Osteocyte (in vitro differentiated cells): Measurements from ENCODE around the gene PLPPR3. TPM values are rescaled to one million over a fixed set of nuclear protein-coding genes. Genes with fewer than 3 reads are reported as not detected.

ENCODE experiments used
- DNase-seq: peaks from one replicate; pipeline ENCODE4 v3.0.0; 2021; ENCODE audit warnings: mixed read lengths; ENCODE audit not compliant: unreplicated experiment; ENCODE audit errors: extremely low spot score
- H3K27ac Mint-ChIP-seq: one replicate; pipeline ENCODE4 v1.8.0; 2021; ENCODE audit warnings: mild to moderate bottlenecking, mixed read lengths; ENCODE audit not compliant: unreplicated experiment
- H3K27me3 Mint-ChIP-seq: one replicate; pipeline ENCODE4 v1.8.0; 2021; ENCODE audit warnings: mixed read lengths; ENCODE audit not compliant: unreplicated experiment
- H3K36me3 Mint-ChIP-seq: one replicate; pipeline ENCODE4 v1.8.0; 2021; ENCODE audit warnings: mixed read lengths; ENCODE audit not compliant: unreplicated experiment
- H3K4me1 Mint-ChIP-seq: one replicate; pipeline ENCODE4 v1.8.0; 2021; ENCODE audit warnings: mixed read lengths; ENCODE audit not compliant: unreplicated experiment
- H3K4me3 Mint-ChIP-seq: one replicate; pipeline ENCODE4 v1.8.0; 2021; ENCODE audit warnings: mild to moderate bottlenecking, moderate library complexity, mixed read lengths; ENCODE audit not compliant: unreplicated experiment
- H3K9me3 Mint-ChIP-seq: one replicate; pipeline ENCODE4 v1.8.0; 2021; ENCODE audit warnings: mixed read lengths; ENCODE audit not compliant: unreplicated experiment
- microRNA-seq: library from miRNA; unstranded; fragments of <30 nt; microRNA quantifications from one replicate; pipeline ENCODE4 v1.1.0, GENCODE V29; 2020; ENCODE audit not compliant: unreplicated experiment
- total RNA-seq: library from RNA; stranded (reverse); gene quantifications from 2 replicates; pipeline ENCODE4 v1.2.1, GENCODE V29; 2021
- TF ChIP-seq, protein P1 (sequence below): fragments of 200-600 bp; sonication (generic); IDR thresholded peaks from 2 replicates; pipeline ENCODE4 v1.5.0; 2021; ENCODE audit warnings: antibody characterized with exemption, mild to moderate bottlenecking, moderate library complexity

Gene PLPPR3
- total RNA-seq, 1 donor from 2014 or later, result 18.2 TPM

DNA sequence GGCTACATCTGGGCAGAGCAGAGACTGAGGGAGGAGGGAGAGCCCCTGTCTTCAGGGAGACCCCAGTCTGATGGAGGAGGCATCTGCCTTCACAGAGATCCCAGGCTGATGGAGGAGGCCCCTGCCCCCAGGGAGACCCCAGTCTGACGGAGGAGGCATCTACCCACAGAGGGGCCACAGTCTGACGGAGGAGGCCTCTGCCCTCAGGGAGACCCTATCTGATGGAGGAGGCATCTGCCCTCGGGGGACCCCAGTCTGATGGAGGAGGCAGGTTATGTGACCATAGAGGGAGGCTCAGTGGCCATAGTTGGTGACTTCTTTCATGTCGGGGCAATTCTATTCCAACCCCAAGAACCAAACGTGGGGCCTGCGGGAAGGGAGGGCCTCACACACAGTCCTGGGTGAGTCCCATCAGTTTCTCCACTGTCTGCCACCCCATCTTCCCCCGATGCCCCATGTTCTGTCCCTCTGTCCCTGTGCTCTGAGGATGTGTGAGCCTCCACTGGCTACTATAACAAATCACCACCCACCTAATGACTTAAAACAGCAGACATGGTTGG lies 56.5 kb downstream of the PLPPR3 start:
- H3K27ac Mint-ChIP-seq, result no peak overlapping the region
- TF ChIP-seq, protein P1, sequence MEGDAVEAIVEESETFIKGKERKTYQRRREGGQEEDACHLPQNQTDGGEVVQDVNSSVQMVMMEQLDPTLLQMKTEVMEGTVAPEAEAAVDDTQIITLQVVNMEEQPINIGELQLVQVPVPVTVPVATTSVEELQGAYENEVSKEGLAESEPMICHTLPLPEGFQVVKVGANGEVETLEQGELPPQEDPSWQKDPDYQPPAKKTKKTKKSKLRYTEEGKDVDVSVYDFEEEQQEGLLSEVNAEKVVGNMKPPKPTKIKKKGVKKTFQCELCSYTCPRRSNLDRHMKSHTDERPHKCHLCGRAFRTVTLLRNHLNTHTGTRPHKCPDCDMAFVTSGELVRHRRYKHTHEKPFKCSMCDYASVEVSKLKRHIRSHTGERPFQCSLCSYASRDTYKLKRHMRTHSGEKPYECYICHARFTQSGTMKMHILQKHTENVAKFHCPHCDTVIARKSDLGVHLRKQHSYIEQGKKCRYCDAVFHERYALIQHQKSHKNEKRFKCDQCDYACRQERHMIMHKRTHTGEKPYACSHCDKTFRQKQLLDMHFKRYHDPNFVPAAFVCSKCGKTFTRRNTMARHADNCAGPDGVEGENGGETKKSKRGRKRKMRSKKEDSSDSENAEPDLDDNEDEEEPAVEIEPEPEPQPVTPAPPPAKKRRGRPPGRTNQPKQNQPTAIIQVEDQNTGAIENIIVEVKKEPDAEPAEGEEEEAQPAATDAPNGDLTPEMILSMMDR, result no peak
- H3K4me1 Mint-ChIP-seq, result peaks cover 24% of the 10 kb centered on the region
- DNase-seq, result no peak
- peaks cover 1% of the 10 kb centered on the region for H3K36me3 Mint-ChIP-seq
- no peaks in the 10 kb centered on the region for H3K27me3 Mint-ChIP-seq
- H3K4me3 Mint-ChIP-seq, result no peak overlapping the region
- no peaks in the 10 kb centered on the region for H3K9me3 Mint-ChIP-seq

DNA sequence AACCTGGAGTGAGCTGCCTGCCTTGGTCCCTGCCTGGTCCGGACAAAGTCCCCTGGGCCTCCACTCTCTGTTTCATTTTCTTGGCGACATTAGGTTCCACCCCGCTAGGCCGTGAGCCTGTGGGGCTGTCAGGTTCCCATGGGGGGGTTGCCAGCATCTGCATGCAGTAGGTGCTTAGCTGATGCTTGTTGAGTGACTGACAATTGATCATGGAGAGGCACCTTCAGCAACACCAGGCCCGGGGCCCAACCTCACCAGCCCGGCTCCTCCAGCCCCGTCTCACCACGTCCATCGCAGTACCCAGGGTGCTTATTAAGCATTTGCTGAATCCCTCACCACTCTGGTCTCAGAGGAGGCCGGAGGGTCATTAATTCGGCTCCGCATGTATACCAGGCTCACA lies 57.5 kb downstream of the PLPPR3 start:
- no peak for DNase-seq
- H3K27ac Mint-ChIP-seq, result no peak overlapping the region
- TF ChIP-seq, protein P1, result no peak
- H3K4me3 Mint-ChIP-seq, result no peak overlapping the region
- peaks cover 6% of the 10 kb centered on the region for H3K36me3 Mint-ChIP-seq
- H3K27me3 Mint-ChIP-seq, result no peaks in the 10 kb centered on the region
- peaks cover 18% of the 10 kb centered on the region for H3K4me1 Mint-ChIP-seq
- H3K9me3 Mint-ChIP-seq, result no peaks in the 10 kb centered on the region

DNA sequence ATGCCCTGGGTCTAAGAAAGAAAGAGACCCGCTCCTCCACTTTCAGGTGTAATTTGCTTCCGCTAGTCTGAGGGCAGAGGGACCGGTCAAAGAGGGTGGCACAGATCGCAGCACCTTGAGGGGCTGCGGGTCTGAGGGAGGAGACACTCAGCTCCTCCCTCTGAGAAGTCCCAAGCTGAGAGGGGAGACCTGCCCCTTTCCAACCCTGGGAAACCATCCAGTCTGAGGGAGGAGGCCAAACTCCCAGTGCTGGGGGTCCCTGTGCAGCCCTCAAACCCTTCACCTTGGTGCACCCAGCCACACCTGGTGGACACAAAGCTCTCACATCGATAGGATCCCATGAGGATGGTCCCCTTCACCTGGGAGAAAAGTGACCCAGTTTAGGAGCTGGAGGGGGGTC lies 57.9 kb downstream of the PLPPR3 start:
- H3K27me3 Mint-ChIP-seq, result no peaks in the 10 kb centered on the region
- no peak overlapping the region for H3K4me3 Mint-ChIP-seq
- H3K4me1 Mint-ChIP-seq, result peaks cover 15% of the 10 kb centered on the region
- DNase-seq, result no peak
- peaks cover 6% of the 10 kb centered on the region for H3K36me3 Mint-ChIP-seq
- H3K9me3 Mint-ChIP-seq, result no peaks in the 10 kb centered on the region
- TF ChIP-seq, protein P1, result no peak
- H3K27ac Mint-ChIP-seq, result no peak overlapping the region

DNA sequence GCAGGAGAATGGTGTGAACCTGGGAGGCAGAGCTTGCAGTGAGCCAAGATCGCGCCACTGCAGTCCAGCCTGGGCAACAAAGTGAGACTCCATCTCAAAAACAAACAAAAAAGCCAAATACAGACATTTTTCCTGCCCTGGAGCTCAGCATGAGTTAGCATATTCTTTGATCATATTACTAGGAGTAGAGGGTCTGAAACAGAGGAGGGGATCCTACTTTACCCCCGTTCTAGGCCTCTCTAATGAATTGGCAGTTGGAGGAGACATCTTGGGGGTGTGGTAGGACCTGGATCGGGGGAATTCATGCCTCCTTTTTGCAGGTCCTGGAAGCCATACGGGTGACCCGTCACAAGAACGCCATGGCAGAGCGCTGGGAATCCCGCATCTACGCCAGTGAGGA lies 58.6 kb downstream of the PLPPR3 start:
- no peak for DNase-seq
- TF ChIP-seq, protein P1, result no peak
- H3K4me1 Mint-ChIP-seq, result peaks cover 9% of the 10 kb centered on the region
- peaks cover 6% of the 10 kb centered on the region for H3K36me3 Mint-ChIP-seq
- no peak overlapping the region for H3K27ac Mint-ChIP-seq
- no peak overlapping the region for H3K4me3 Mint-ChIP-seq
- H3K27me3 Mint-ChIP-seq, result no peaks in the 10 kb centered on the region
- no peaks in the 10 kb centered on the region for H3K9me3 Mint-ChIP-seq

Small RNA genes within 50 kb of the gene (microRNA-seq; reads per million reads assigned to microRNA genes)
- 16.4 reads per million, percentile 26 among the genes with 10 or more reads in this experiment for gene MIR3187
- gene MIR4745, result 18.1 reads per million, percentile 28 among the genes with 10 or more reads in this experiment

Other genes starting within 250 kb of the PLPPR3 start
- 816 and 859 TPM in 2 replicates for gene BSG, start 249.4 kb downstream of the PLPPR3 start, total RNA-seq
- gene HCN2, start 232.1 kb downstream of the PLPPR3 start, total RNA-seq, result 27.2 and 28.3 TPM in 2 replicates
- gene POLRMT, start 188.4 kb downstream of the PLPPR3 start, total RNA-seq, result 44.6 and 47.6 TPM in 2 replicates
- gene FGF22, start 182.1 kb downstream of the PLPPR3 start, total RNA-seq, result 0.81 TPM in 1 of 2 replicates, not detected in the other
- gene RNF126, start 158.7 kb downstream of the PLPPR3 start, total RNA-seq, result 37.3 and 40.8 TPM in 2 replicates
- gene FSTL3, start 145.6 kb downstream of the PLPPR3 start, total RNA-seq, result 109 and 111 TPM in 2 replicates
- gene PRSS57, start 126.5 kb downstream of the PLPPR3 start, total RNA-seq, result not detected in 2 replicates
- 236 and 251 TPM in 2 replicates for gene PALM, start 113.0 kb downstream of the PLPPR3 start, total RNA-seq
- 1.1 and 1.3 TPM in 2 replicates for gene MISP, start 70.8 kb downstream of the PLPPR3 start, total RNA-seq
- gene PTBP1, start 24.5 kb downstream of the PLPPR3 start, total RNA-seq, result 339 and 370 TPM in 2 replicates
- gene AZU1, start 5.9 kb upstream of the PLPPR3 start, total RNA-seq, result 0.91 and 1.0 TPM in 2 replicates
- not detected in 2 replicates for gene PRTN3, start 19.0 kb upstream of the PLPPR3 start, total RNA-seq
- 1.1 and 1.2 TPM in 2 replicates for gene ELANE, start 30.3 kb upstream of the PLPPR3 start, total RNA-seq
- gene CFD, start 37.7 kb upstream of the PLPPR3 start, total RNA-seq, result 162 and 179 TPM in 2 replicates
- gene MED16, start 71.2 kb upstream of the PLPPR3 start, total RNA-seq, result 69.3 and 72.3 TPM in 2 replicates
- gene RNU6-9, start 71.5 kb upstream of the PLPPR3 start, total RNA-seq, result not detected in 2 replicates
- gene R3HDM4, start 91.3 kb upstream of the PLPPR3 start, total RNA-seq, result 61.1 and 63.5 TPM in 2 replicates
- gene KISS1R, start 95.4 kb upstream of the PLPPR3 start, total RNA-seq, result 0.47 and 1.7 TPM in 2 replicates
- gene ARID3A, start 104.1 kb upstream of the PLPPR3 start, total RNA-seq, result 16.8 and 17.0 TPM in 2 replicates
- gene WDR18, start 162.4 kb upstream of the PLPPR3 start, total RNA-seq, result 60.2 and 61.2 TPM in 2 replicates
- 0.46 TPM in 1 of 2 replicates, not detected in the other for gene GRIN3B, start 178.5 kb upstream of the PLPPR3 start, total RNA-seq
- 149 and 157 TPM in 2 replicates for gene TMEM259, start 199.2 kb upstream of the PLPPR3 start, total RNA-seq
- gene RNU6-2, start 199.6 kb upstream of the PLPPR3 start, total RNA-seq, result not detected in 2 replicates
- gene CNN2, start 204.7 kb upstream of the PLPPR3 start, total RNA-seq, result 318 and 327 TPM in 2 replicates
- gene ABCA7, start 218.2 kb upstream of the PLPPR3 start, total RNA-seq, result 16.7 and 17.8 TPM in 2 replicates
- 0.67 and 0.99 TPM in 2 replicates for gene ARHGAP45, start 245.2 kb upstream of the PLPPR3 start, total RNA-seq